ENCODE results near the gene TNPO2. TPM values are rescaled to one million over a fixed set of nuclear protein-coding genes. Genes with fewer than 3 reads are reported as not detected.

Gene TNPO2
- total RNA-seq, 2 experiments from 2014 or later: 47.3 to 47.4 TPM

- no peak for TF ChIP-seq CTCF (IDR thresholded peaks at IDR 0.05)
- POLR2A ChIA-PET: interaction anchor here (1.4 to 1.6 kb wide), 3 partner anchors 32 to 43 kb away, joined by 5 to 7 read pairs (median 6); partner anchors contain the start of gene JUNB
Observed at GRCh38 chr19:12759686-12760085, 36.0 kb upstream of the TNPO2 start.

GRCh38 chr19:12757544-12758274 lies 34.0 kb upstream of the TNPO2 start:
- no peak overlapping the region for H3K27ac Mint-ChIP-seq
- H3K4me3 Mint-ChIP-seq: no peak overlapping the region
- H3K4me3 ChIP-seq (ENCODE audit: low read length): no peak overlapping the region
- no peak overlapping the region for H3K27ac ChIP-seq (ENCODE audit: low read depth in 1 of 2, low read length in 2 of 2)
- H3K4me1 ChIP-seq (ENCODE audit: insufficient read depth, low read length): peaks cover 14% of the 10 kb centered on the region
- ChIA-PET POLR2A (interaction anchor here (0.9 to 1.1 kb wide), 3 partner anchors 34 to 89 kb away, joined by 3 to 5 read pairs (median 3); partner anchors contain the start of gene JUNB), CTCF (interaction anchor here (0.6 to 2.0 kb wide), 22 partner anchors 9 to 769 kb away, joined by 3 to 20 read pairs (median 5); partner anchors contain the start of genes GET3, PRDX2, THSD8 and TRIR)
- H3K36me3 ChIP-seq (ENCODE audit: insufficient read depth, low read length): no peaks in the 10 kb centered on the region
- H3K4me1 Mint-ChIP-seq (ENCODE audit: low read depth): no peaks in the 10 kb centered on the region
- no peaks in the 10 kb centered on the region for H3K36me3 Mint-ChIP-seq (ENCODE audit: low read depth)
- intact Hi-C loops (cut with DNase I, micrococcal nuclease): loop anchor here (1.0 to 2.0 kb wide), 4 partner anchors 24 to 193 kb away; no protein-coding TSS in a partner anchor
- peaks cover 11% of the 10 kb centered on the region in 2 experiments for H3K27me3 ChIP-seq (ENCODE audit: control insufficient read depth in 1 of 2, insufficient read depth in 2 of 2, low read length in 2 of 2)
- no peaks in the 10 kb centered on the region for H3K9me3 Mint-ChIP-seq
- peak; percentile 76 for ATAC-seq (ENCODE audit: poor library complexity)
- TF ChIP-seq CTCF (IDR thresholded peaks at IDR 0.05): peak; percentile 86
- H3K9me3 ChIP-seq (ENCODE audit: control insufficient read depth in 1 of 2, insufficient read depth in 1 of 2, low read length in 2 of 2): no peaks in the 10 kb centered on the region
- peaks cover 25% of the 10 kb centered on the region for H3K27me3 Mint-ChIP-seq
- DNase-seq: peak in 13 of 14 experiments; percentile 38 to 81 (median 53)

More at GRCh38 chr19:12759686-12760085, 36.0 kb upstream of the TNPO2 start:
- H3K4me3 Mint-ChIP-seq: no peak overlapping the region
- CTCF ChIA-PET: interaction anchor here (0.6 to 2.6 kb wide), 12 partner anchors 10 to 175 kb away, joined by 3 to 29 read pairs (median 4); partner anchors contain the start of genes GET3 and JUNB
- no peaks in the 10 kb centered on the region for H3K4me1 Mint-ChIP-seq (ENCODE audit: low read depth)
- H3K36me3 Mint-ChIP-seq (ENCODE audit: low read depth): no peaks in the 10 kb centered on the region
- no peak for ATAC-seq (ENCODE audit: poor library complexity)
- H3K4me1 ChIP-seq (ENCODE audit: insufficient read depth, low read length): peaks cover 14% of the 10 kb centered on the region
- H3K36me3 ChIP-seq (ENCODE audit: insufficient read depth, low read length): no peaks in the 10 kb centered on the region
- no peaks in the 10 kb centered on the region for H3K9me3 Mint-ChIP-seq
- no peak overlapping the region for H3K27ac ChIP-seq (ENCODE audit: low read depth in 1 of 2, low read length in 2 of 2)
- intact Hi-C loops (cut with DNase I, micrococcal nuclease): loop anchor here (1.0 to 2.0 kb wide), 3 partner anchors 37 to 88 kb away; no protein-coding TSS in a partner anchor
- peaks cover 0 to 5% of the 10 kb centered on the region in 2 experiments for H3K9me3 ChIP-seq (ENCODE audit: control insufficient read depth in 1 of 2, insufficient read depth in 1 of 2, low read length in 2 of 2)
- DNase-seq: no peak
- H3K27ac Mint-ChIP-seq: no peak overlapping the region
- H3K27me3 Mint-ChIP-seq: peaks cover 20% of the 10 kb centered on the region
- H3K4me3 ChIP-seq (ENCODE audit: low read length): no peak overlapping the region
- H3K27me3 ChIP-seq (ENCODE audit: control insufficient read depth in 1 of 2, insufficient read depth in 2 of 2, low read length in 2 of 2): peaks cover 11% of the 10 kb centered on the region in 2 experiments

GRCh38 chr19:12756150-12756883 lies 32.6 kb upstream of the TNPO2 start:
- Histone ChIP-seq H3K4me1 (ENCODE audit: insufficient read depth, low read length) (peaks cover 14% of the 10 kb centered on the region), H3K27ac (ENCODE audit: low read depth in 1 of 2, low read length in 2 of 2) (no peak overlapping the region), H3K4me3 (ENCODE audit: low read length) (no peak overlapping the region), H3K27me3 (ENCODE audit: control insufficient read depth in 1 of 2, insufficient read depth in 2 of 2, low read length in 2 of 2) (peaks cover 11 to 14% of the 10 kb centered on the region in 2 experiments), H3K9me3 (ENCODE audit: control insufficient read depth in 1 of 2, insufficient read depth in 1 of 2, low read length in 2 of 2) (no peaks in the 10 kb centered on the region), H3K36me3 (ENCODE audit: insufficient read depth, low read length) (no peaks in the 10 kb centered on the region)
- ChIA-PET CTCF (interaction anchor here (1.7 to 2.0 kb wide), 2 partner anchors 35 to 45 kb away, joined by 11 to 12 read pairs; partner anchors contain the start of genes PRDX2 and THSD8), POLR2A (no interaction called here)
- DNase-seq: no peak
- Mint-ChIP-seq H3K9me3 (no peaks in the 10 kb centered on the region), H3K4me1 (ENCODE audit: low read depth) (no peaks in the 10 kb centered on the region), H3K27ac (no peak overlapping the region), H3K27me3 (peaks cover 30% of the 10 kb centered on the region), H3K36me3 (ENCODE audit: low read depth) (no peaks in the 10 kb centered on the region), H3K4me3 (no peak overlapping the region)
- no peak for TF ChIP-seq CTCF (IDR thresholded peaks at IDR 0.05)
- ATAC-seq (ENCODE audit: poor library complexity): no peak
- intact Hi-C loops (cut with DNase I, micrococcal nuclease): loop anchor here in 1 of 2 experiments (2.0 kb wide), 1 partner anchor 192 kb away; no protein-coding TSS in a partner anchor

Data from CD4-positive, alpha-beta T cell (primary cell).